ENCODE data around the gene ADH1C. TPM values are rescaled to one million over a fixed set of nuclear protein-coding genes. Genes with fewer than 3 reads are reported as not detected.

The ADH1C gene
- total RNA-seq, 1 experiment from 2014 or later = not detected

GRCh38 chr4:99341426-99341825 lies 11.1 kb downstream of the ADH1C start:
- Histone ChIP-seq H3T11ph (ENCODE audit: low read length) (no peak overlapping the region), H3K9ac (ENCODE audit: extremely low read depth, insufficient read length, low read length) (no peak overlapping the region), H2BK12ac (ENCODE audit: insufficient read length, low read depth, low read length) (no peak overlapping the region), H2AFZ (ENCODE audit: low read length) (no peak overlapping the region), H3K27ac (ENCODE audit: insufficient read length, low read depth, low read length) (no peak overlapping the region), H3K18ac (ENCODE audit: insufficient read length, low read depth, low read length) (no peak overlapping the region), H2BK20ac (ENCODE audit: low read depth, low read length, poor library complexity, severe bottlenecking) (no peak overlapping the region), H3K79me1 (ENCODE audit: insufficient read depth, low read depth, low read length, poor library complexity, severe bottlenecking) (no peaks in the 10 kb centered on the region), H4K8ac (replicated peaks; ENCODE audit: insufficient read length, low read depth, low read length) (no peak overlapping the region), H3K4me1 (ENCODE audit: insufficient read depth, low read length) (no peaks in the 10 kb centered on the region), H4K20me1 (ENCODE audit: control insufficient read depth, insufficient read depth, insufficient read length) (no peaks in the 10 kb centered on the region), H3K23ac (ENCODE audit: insufficient read length, low read depth, low read length) (no peak overlapping the region), H3K27me3 (ENCODE audit: insufficient read depth, low read length) (no peaks in the 10 kb centered on the region), H4K91ac (ENCODE audit: insufficient read length, low read depth, low read length) (no peak overlapping the region), H2BK120ac (ENCODE audit: low read depth, low read length, poor library complexity, severe bottlenecking) (no peak overlapping the region), H3K4ac (ENCODE audit: low read depth, low read length) (no peak overlapping the region), H3K4me2 (ENCODE audit: insufficient read depth, insufficient read length, low read length) (no peak overlapping the region), H2BK15ac (ENCODE audit: low read depth, low read length) (no peak overlapping the region), H3K79me2 (ENCODE audit: insufficient read depth, low read length) (no peaks in the 10 kb centered on the region), H2BK5ac (ENCODE audit: insufficient read length, low read length) (no peak overlapping the region), H3K14ac (ENCODE audit: insufficient read depth, low read length) (no peak overlapping the region), H3K56ac (ENCODE audit: insufficient read length, low read depth, low read length) (no peak overlapping the region), H2AK5ac (ENCODE audit: insufficient read length, low read length) (no peak overlapping the region), H4K5ac (ENCODE audit: insufficient read length, low read depth, low read length) (no peak overlapping the region), H3K23me2 (ENCODE audit: insufficient read length, low read depth, low read length, poor library complexity, severe bottlenecking) (no peaks in the 10 kb centered on the region), H3K9me3 (ENCODE audit: control insufficient read depth, low read depth, low read length) (no peaks in the 10 kb centered on the region)
- no CpG with 5 or more reads among the region's 1 CpG for WGBS (ENCODE audit: extremely low coverage, insufficient read length, low lambda C conversion rate)
- Mint-ChIP-seq H3K9me3 (no peaks in the 10 kb centered on the region), H3K4me1 (no peaks in the 10 kb centered on the region), H3K4me3 (no peak overlapping the region), H3K27ac (no peak overlapping the region), H3K27me3 (ENCODE audit: low read depth) (no peaks in the 10 kb centered on the region), H3K36me3 (ENCODE audit: insufficient read depth in 1 of 3, low read depth in 3 of 3) (no peaks in the 10 kb centered on the region)
- TF ChIP-seq, protein P1, sequence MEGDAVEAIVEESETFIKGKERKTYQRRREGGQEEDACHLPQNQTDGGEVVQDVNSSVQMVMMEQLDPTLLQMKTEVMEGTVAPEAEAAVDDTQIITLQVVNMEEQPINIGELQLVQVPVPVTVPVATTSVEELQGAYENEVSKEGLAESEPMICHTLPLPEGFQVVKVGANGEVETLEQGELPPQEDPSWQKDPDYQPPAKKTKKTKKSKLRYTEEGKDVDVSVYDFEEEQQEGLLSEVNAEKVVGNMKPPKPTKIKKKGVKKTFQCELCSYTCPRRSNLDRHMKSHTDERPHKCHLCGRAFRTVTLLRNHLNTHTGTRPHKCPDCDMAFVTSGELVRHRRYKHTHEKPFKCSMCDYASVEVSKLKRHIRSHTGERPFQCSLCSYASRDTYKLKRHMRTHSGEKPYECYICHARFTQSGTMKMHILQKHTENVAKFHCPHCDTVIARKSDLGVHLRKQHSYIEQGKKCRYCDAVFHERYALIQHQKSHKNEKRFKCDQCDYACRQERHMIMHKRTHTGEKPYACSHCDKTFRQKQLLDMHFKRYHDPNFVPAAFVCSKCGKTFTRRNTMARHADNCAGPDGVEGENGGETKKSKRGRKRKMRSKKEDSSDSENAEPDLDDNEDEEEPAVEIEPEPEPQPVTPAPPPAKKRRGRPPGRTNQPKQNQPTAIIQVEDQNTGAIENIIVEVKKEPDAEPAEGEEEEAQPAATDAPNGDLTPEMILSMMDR (conservative IDR thresholded peaks at IDR 0.05) = no peak
- no peak for DNase-seq
